Kidney tubule cell (primary cell): ENCODE measurements around the gene DIAPH3.
A peak's percentile ranks its signal among the peaks of the same experiment; 100 is the strongest.

Experiments used
- DNase-seq: peaks from one replicate; pipeline ENCODE4 v3.0.0-alpha.2; 2018; ENCODE audit warnings: low spot score

DIAPH3 gene

DNA sequence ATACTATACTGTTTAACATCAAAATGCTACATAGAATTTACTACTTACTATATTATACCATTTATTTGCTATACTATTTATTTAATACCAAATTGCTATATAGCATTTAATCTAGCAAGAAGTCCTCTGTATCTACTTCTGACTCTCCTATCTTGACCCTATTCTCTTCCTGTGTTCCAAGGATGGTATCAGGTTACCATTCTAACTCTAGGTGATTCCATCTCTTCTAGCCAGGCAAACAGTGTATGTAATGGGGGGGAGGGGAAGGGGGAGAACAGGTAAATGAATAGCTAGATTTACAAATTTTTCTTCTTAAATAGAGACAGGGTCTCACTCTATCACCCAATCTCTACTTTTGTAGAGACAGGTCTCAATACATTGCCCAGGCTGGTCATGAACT, 200.3 kb downstream of the DIAPH3 start:
- no peak for DNase-seq

DNA sequence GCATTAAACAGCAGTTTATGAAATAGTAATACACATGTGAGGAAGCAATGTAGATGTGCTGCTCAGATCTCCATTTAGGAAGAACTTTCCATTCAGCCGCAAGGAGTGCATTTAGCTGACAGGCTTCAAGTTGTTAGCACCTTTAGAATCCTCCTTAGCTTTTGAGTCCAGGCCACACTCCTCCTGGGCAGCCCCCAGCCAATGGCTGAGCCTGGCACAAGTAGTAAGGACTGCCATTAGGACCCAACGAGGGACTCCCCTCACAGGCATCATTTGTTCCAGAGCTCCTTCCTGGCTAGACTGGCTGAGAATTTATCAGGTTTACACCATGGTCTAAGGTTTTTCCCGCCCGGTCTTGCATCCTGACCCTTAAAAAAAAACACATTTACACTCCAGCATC, 201.4 kb downstream of the DIAPH3 start:
- DNase-seq: no peak

DNA sequence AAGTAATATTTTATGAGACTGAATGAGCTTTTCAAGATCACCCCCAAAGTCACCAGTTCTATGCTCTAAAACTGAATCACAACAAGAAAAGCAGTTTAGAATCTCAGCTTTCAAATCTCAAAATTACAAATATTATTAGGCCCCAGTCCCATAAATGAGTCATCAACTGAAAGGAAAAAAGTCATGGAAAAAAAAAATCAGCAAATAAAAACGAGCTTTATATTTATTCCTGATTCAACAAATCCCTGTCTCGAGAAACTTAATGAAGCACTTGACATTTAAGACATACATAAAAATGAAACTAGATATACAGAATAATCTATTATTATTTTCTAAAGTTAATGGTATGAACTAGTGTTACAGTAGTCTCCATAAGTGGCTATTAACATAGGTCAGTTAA, 203.0 kb downstream of the DIAPH3 start:
- DNase-seq: no peak

DNA sequence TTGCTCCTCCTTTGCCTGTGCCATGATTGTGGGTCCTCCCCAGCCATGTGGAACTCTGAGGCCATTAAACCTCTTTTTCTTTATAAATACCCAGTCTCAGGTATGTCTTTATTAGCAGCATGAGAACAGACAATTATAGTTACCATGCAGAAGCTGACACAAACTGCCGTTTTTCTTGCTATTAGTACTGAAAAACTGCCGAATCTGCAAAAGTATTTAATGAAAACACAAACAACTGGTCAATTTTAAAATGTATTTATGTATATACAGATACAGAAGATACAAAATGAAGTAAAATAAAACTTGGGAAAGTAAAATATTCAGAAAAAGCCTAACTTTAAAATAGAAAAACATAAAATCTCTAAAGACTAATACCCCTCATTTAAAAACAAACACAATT, 206.3 kb downstream of the DIAPH3 start:
- no peak for DNase-seq

DNA sequence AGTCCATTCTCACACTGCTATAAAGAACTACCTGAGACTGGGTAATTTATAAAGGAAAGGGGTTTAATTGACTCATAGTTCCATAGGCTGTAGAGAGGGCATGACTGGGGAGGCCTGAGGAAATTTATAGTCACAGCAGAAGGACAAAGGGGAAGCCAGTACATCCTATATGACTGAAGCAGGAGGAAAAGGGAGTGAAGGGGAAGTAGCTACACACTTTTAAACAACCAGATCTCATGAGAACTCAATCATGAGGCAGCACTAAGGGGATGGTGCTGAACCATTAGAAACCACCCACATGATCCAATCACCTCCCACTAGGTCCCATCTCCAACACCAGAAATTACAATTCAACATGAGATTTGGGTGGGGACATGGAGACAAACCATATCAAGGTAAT, 209.1 kb downstream of the DIAPH3 start:
- no peak for DNase-seq

DNA sequence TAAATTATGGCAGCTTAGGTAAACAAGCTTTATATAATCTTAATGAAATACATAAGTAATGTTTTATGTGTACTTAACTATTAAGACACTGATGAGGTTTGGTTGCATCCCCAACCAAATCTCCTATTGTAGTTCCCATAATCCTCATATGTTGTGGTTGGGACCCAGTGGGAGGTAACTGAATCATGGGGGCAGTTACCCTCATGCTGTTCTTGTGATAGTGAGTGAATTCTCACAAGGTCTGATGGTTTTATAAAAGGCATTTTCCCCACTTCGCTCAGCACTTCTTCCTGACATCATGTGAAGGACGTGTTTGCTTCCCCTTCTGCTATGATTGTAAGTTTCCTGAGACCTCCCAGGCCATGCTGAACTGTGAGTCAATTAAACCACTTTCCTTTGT, 212.7 kb downstream of the DIAPH3 start:
- no peak for DNase-seq

DNA sequence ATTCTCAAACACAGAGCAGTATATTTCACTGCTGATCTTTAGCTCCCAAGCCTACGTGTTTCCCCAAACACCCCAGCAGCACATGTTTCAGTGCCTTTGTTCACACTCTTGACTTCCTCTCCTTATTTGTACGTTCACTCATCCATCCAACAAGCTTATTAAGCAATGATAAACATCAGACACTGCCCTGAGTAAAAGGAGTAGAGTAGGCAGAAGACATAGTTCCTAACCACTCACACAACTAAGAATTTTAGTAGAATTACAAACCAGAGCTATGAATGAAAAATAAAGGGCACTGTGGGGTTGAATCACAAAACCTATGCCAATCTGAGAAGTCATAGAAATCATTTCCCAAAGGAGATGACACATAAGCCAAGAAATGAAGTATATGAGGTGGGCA, 213.5 kb downstream of the DIAPH3 start:
- DNase-seq: peak; percentile 41

DNA sequence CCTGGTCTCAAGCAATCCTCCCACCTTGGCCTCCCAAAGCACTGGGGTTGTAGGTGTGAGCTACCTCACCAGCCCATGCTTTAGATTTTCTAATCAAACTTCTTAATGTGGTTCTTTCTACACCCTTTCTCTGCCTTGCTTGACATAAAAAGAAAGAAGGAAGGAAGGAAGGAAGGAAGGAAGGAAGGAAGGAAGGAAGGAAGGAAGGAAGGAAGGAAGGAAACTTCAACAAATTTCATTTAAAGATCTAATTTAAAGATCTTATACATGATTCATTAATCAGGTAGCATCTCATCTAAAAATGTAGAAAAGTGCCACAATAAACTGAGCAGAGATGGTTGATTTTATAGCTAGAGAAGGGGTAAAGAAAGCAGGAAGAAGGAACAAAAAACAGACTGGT, 215.0 kb downstream of the DIAPH3 start:
- no peak for DNase-seq

DNA sequence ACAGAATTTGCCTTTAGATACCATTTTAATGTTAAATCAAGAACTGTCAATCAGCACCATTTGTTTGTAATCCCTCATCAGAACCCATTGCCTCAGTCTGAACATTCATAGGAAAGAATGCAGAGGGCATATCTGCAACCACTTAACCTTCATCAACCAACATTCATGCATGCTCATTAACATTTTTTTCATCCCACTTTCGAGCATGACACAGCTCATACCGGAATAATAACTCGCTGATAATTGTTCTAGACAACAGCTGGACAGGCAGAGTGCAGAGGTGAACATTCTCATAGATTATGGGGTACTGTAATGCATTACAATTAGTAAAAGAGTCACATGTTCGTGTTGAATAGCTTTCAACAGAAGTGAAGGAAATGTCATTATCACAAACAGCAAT, 216.8 kb downstream of the DIAPH3 start:
- peak; percentile 16 for DNase-seq

DNA sequence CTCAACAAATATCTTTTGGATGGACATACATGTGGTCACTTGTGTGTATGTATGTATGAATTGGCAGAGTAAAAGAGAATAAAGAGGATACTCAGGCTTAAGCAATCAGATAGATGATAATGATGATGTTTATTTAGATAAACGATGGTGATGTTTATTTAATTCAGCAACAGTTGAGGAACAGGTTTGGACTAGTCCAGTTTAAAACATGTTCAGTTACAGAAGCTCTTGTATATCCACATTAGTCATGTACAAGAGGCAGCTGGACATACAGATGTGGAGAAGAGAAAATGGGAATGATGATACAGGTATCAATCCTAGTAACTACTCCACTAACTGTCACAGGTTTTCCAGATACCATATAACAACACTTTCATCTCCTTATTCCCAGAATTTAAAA, 232.1 kb downstream of the DIAPH3 start:
- no peak for DNase-seq

DNA sequence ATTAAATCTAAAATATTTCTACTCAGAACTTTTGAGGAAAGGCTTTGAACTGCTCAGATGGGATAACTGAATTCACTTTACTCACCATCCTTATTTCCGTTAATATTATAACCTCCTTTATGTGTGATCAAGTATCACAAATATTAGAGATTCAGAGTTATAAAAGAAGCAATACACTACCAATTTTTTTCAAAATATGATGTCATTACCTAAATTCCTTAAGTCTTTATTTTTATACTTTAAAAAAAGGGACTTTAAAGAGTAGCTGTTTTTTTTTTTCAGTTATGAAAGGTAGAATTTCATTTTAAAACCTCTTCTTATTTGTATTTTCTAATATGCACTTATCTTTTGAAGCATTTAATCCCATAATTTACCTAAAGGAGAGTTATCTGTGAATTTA, 239.5 kb downstream of the DIAPH3 start:
- no peak for DNase-seq

DNA sequence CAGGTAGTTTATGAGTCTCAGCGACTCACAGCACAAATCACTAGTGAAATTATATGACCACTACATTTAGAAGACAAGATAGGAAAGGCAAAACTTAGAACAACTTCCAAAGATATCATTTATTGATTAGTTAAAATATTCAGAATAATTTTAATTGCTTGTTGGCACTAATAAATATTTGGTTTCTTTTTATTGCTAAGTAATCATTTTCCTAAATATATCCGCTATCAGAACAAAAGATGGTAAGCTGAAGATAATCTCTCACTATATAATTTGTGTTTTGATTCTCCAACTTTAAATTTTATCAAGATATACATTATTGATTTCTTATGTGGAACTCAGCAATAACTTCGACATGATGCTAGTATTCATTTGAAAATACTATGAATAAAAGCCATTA, 248.5 kb downstream of the DIAPH3 start:
- no peak for DNase-seq

DNA sequence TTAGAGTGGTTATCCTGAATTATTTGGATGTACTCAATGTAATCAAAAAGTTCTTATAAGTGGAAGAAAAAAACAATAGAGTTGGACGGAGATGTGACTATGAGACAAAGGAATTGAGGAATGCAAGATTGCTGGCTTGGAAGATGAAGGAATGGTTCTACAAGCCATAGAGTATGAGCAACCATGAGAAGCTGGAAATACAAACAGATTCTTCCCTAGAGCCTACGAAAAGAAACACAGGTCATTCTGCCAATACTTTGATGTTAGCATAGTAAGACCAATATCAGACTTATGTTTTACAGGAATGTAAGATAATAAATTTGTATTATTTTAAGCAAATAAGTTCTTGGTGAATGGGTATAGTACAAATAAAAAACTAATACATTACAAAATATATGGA, 249.2 kb downstream of the DIAPH3 start:
- DNase-seq: no peak

DNA sequence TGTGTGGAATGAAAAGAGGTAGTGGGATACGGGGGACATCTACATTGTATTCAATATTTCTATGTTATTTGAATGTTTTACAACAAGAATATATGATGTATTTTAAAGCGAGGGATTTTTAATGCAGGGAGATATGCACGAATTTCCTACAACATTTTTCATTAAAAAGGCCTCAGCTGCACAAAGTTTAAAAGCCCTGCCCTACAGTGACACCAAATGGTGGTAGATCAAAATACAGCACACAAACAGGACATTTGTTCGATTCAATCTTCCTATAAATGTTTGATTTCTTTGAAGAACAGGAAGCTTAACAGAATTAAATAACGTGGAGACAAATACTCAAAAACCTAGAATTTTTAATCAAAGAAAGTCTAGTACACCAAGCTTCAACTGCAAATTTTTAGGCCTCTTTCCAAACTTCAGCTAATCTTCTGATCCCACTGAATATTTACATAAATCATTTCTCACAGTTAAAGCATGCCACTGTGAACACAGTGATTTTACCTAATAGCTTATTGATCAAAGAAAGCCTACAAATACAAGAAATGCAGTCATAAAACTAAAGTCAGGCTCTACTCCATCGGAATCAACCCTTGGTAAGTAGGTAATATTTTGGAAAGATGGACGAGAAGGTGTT, 257.2 kb downstream of the DIAPH3 start:
- peak; percentile 33 for DNase-seq

DNA sequence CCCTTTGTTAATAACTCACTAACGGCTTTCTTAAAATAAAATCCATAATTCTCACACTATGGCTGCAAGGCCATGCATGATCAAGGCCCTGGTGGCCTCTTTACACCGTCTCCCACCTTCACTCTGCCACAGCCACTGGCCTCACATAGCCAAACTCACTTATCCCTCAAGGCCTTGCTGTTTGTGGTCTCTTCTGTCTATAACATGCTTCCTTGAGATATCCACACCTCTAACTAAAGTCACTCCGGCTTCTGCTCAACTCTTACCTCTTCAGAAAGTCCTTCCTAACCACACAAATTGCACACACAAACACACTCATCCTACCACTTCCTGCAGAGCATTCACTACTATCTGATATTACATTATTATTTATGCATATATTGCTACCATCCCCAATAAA, 262.5 kb downstream of the DIAPH3 start:
- DNase-seq: no peak

DNA sequence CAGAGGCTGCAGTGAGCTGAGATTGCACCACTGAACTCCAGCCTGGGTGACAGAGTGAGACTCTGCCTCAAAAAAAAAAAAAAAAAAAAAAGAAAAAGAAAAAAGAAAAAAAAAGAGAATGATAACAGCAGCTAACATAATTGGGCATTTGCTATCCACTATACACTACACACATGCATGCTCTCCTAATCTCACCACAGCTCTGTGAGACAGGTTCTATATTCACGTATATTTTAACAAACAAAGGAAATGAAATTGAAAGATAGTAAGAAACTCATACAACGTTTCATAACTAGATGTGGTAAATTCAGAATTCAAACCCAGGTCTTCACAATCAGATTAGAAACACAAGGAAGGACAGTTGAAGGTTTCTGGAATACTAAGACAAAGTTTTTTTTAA, 265.7 kb downstream of the DIAPH3 start:
- DNase-seq: no peak

DNA sequence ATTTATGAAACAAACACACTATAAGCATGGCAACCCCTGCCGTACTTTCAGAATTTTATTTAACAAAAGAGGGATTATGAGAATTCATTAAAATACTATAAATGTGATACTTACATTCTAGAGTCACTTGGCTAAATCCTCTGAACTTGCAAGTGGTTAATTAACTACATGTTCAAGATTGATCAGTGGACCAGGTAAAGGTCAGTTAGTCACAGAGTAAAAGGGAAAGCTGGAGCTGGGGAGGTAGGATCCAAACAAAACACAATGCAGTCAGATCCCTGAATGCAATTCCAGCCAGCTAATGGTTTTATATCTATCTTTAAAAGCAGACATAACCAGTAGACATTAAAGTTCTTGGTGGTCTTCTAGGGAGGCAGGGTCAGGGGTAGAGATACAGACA, 270.5 kb downstream of the DIAPH3 start:
- peak; percentile 57 for DNase-seq

DNA sequence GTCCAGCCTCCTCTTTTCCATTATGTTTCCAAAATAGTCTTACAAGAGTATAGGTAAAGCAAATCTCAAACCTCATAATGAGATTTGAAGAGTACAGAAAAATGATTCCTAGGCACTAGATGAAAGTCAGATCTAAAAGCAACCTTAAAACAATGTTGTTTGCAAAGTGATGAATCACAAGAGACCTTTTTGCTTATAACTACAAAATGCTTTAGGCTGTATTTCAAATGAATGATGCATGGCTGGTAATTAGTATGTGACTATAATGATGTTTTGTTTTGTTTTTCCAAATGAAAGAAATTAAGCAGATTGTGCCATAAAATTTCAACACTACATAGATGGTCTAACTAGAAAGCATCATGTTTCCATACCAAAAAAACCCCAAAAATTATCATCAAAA, 272.7 kb downstream of the DIAPH3 start:
- DNase-seq: no peak

DNA sequence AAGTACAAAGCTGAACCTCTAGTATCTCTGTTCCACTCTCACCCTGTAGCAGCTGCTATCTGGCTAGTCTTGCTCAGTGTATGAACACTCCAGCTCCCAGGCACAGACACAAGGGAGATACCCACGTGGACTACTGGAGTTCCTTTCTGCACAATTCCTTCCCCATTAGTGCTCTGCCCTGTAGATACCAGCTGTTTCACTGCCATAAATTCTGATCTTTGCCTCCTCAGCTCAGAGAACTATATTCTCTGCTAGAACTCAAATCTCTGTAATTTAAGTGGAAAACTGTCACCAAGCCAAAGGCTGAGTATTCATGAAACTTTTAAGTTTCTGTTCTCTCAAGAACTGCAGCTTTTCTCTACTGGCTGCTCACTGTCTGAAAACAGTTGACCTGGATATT, 273.7 kb downstream of the DIAPH3 start:
- no peak for DNase-seq

DNA sequence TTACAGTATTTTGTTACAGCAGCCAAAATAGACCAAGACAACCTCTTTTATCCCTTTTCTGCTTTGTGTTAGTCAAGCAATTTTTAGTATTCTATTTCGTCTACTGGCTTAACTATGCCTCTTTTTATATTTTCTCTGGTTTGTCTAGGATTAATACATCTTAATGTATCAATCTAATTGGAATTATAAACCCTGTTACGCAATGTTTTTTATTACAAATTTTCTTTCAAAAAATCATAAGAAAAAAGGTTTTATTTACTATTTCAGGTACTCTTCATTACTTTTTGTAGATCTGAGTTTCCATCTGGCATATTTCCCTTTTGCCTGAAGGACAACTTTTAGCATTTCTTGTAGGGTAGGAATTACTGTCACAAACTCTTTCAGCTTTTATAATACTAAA, 275.3 kb downstream of the DIAPH3 start:
- DNase-seq: no peak

DNA sequence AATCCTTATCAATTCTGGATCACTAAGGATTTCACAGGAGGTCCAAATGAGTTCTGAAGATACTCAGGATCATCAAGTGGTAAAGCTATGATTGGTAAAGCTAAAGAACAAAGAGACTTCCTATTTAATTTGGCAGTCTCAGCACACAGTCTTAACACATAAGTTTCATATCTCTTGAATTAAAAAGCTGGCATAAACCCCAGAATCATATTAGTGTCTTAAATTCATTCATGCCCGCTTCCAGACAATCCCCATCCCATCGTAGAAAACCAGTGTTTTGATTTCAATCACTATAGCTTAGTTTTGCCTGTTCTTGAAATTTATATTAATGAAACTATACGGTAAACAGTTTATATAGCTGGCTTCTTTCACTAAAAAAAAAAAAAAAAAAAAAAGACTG, 278.7 kb downstream of the DIAPH3 start:
- no peak for DNase-seq

DNA sequence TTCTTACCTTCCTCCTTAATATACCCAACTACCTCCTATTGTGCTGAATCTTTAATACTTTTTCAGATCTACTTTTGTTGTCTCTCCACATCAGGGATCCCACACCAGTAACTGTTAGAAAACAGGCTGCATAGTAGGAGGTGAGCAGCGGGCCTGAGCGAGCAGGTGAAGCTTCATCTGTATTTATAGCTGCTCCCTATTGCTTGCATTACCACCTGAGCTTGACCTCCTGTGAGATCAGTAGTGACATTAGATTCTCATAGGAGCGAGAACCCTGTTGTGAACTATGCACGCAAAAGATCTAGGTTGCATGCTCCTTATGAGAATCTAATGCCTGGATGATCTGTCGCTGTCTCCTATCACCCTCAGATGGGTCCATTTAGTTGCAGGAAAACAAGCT, 279.8 kb downstream of the DIAPH3 start:
- no peak for DNase-seq

DNA sequence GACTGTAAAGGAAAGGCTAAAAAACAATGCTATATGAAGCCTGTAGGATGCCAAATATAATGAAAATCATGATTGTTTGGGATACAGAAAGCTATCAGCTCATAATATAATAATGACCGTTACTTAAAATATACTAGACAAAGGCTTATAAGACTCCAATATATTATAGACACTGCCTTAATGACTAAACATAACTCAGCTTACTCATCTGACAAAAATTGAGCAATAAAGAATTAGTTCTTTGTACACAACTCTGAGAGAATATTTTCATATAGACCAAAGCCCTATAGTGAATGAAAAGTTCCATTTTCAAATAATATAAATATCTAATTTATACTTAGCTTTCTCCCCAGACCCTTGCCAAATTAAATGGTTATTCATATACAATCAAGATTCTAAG, 283.3 kb downstream of the DIAPH3 start:
- no peak for DNase-seq

DNA sequence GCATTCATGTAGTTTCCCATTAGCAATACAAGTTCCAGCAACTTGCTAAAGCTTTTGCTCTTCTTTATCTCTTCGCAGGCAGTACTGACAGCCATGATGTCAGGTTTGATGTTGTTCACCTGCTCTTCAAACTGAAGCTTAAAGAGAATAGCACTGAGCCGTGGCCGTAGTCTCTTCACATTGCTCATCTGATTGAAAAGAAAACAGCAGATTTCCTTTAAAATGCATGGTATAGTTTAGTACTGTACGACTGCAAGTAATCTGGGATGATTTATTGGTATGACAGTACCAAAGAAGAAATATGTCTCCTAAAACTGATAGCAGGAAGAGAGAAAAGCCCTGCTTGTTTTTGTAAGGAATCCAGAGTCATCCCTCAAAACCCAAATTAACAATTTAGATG, 284.4 kb downstream of the DIAPH3 start:
- DNase-seq: no peak

DNA sequence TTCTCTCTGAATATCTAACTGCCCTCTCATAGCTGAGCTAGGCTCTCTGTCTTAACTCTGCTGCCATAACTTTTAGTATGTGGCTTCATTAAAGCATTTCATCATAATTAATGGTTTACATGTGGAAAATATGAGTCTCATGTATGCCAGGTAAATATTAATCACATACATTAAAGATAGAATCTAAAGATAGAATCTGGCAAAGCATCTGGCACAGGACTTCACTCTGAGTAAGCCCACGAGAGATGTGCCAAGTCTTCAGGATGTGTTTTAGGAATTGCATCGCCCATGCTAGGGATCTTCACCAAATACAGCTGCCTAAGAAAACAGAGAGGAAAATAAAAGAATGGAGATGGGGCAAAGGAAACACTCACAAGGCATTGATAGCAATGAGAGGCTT, 285.8 kb downstream of the DIAPH3 start:
- no peak for DNase-seq
